Pancreas (tissue), 10 donors: ENCODE measurements around the gene HCRTR2. TPM values are rescaled to one million over a fixed set of nuclear protein-coding genes. Genes with fewer than 3 reads are reported as not detected.

Experiments
- ATAC-seq, 4 donors: fragments of 200-7000 bp; cut with Tn5 transposase; one replicate each; pipeline versions ENCODE4 v1.8.0 to v1.9.1; 2020; ENCODE audit warnings: mild to moderate bottlenecking in 4 of 4, moderate library complexity in 4 of 4
- DNase-seq, 6 donors: peaks; one replicate each; pipeline ENCODE4 v3.0.0-alpha.2; 2020
- FAIRE-seq: peaks from 2 replicates; lab custom pipeline; 2012; peaks lifted over from hg19 to GRCh38; lab: Jason Lieb, UNC
- H3K27ac ChIP-seq, 4 donors: fragments of 200-600 bp; sonication (generic); 1 replicate in 3 of 4; 2 replicates in 1 of 4; pipeline versions ENCODE4 v1.5.0 to v1.8.0; 2020
- H3K27me3 ChIP-seq, 4 donors: fragments of 200-600 bp; one replicate each; pipeline ENCODE4 v1.8.0; 2021
- H3K36me3 ChIP-seq, 3 donors: fragments of 200-600 bp; sonication (generic) in 1 of 3; one replicate each; pipeline versions ENCODE4 v1.5.0 to v1.8.0; 2020 to 2021
- H3K4me1 ChIP-seq, 3 donors: fragments of 200-600 bp; one replicate each; pipeline ENCODE4 v1.8.0; 2021
- H3K4me3 ChIP-seq, 4 donors: fragments of 200-600 bp; sonication (generic) in 2 of 4; one replicate each; pipeline versions ENCODE4 v1.5.0 to v1.8.0; 2020 to 2021
- H3K9me3 ChIP-seq, 4 donors: fragments of 200-600 bp; one replicate each; pipeline ENCODE4 v1.8.0; 2021
- WGBS, 2 donors: extraction: QIAGEN DNeasy Blood & Tissue Kit; methylation state at CpG; one replicate each; pipeline ENCODE4 v1.1.7; 2013; 5-methylcytosine and 5-hydroxymethylcytosine counted together
- intact Hi-C, 3 donors: fragments of 100-400 bp; cut with DNase I; formaldehyde crosslinking; loops; one replicate each; pipeline versions ENCODE4 v1.11.1 to v1.14.2; 2022
- polyA plus RNA-seq, 2 donors: library from polyadenylated mRNA; stranded (reverse); fragments of 200-250 nt; gene quantifications; one replicate each; pipeline ENCODE4 v1.2.3, GENCODE V29; 2013
- total RNA-seq, 6 donors: library from RNA; stranded (reverse); fragmentation: NEBNext Ultra II Directional in 4 of 6; extraction: Animal tissue kit (Norgen Biotek cat#: 25700) in 4 of 6; gene quantifications; one replicate each; pipeline versions ENCODE4 v1.2.1 to v1.2.4, GENCODE V29; 2021 to 2023
- TF ChIP-seq, protein P1 (sequence below), 4 donors: fragments of 200-600 bp; sonication (generic) in 3 of 4; IDR thresholded peaks; one replicate each; pipeline versions ENCODE4 v1.5.0 to v1.8.0; 2021; ENCODE audit warnings: antibody characterized with exemption in 4 of 4
- donor health status: healthy with polysubstance abuse.
- donor health status: DM: no; HTN: no; CAD: no; lungs with moderate emphysema.
- donor health status: DM: no; HTN: no; CAD: no.
- donor health status: control.
- donor health status: control.
- donor health status: Bipolar disorder and iron deficiency.
- donor health status: DM: yes; HTN: yes; CAD: no.
- donor health status: DM: no; HTN: no; CAD: no.
- donor health status: DM: no; HTN: no; CAD: no.
- donor health status: DM: yes; HTN: yes; CAD: no.

HCRTR2 gene
- total and polyA plus RNA-seq, 8 donors: not detected

- Histone ChIP-seq H3K27ac (no peak overlapping the region), H3K4me3 (no peak overlapping the region), H3K9me3 (no peaks in the 10 kb centered on the region), H3K36me3 (no peaks in the 10 kb centered on the region), H3K27me3 (peaks cover 0 to 6% (median 0%) of the 10 kb centered on the region in 4 donors), H3K4me1 (no peaks in the 10 kb centered on the region)
- WGBS, 2 donors: 52 to 55% methylated on average over 7 of the region's 7 CpGs
- intact Hi-C loops: no loop called here
- DNase-seq (no peak), ATAC-seq (no peak), FAIRE-seq (no peak)
- TF ChIP-seq, protein P1, sequence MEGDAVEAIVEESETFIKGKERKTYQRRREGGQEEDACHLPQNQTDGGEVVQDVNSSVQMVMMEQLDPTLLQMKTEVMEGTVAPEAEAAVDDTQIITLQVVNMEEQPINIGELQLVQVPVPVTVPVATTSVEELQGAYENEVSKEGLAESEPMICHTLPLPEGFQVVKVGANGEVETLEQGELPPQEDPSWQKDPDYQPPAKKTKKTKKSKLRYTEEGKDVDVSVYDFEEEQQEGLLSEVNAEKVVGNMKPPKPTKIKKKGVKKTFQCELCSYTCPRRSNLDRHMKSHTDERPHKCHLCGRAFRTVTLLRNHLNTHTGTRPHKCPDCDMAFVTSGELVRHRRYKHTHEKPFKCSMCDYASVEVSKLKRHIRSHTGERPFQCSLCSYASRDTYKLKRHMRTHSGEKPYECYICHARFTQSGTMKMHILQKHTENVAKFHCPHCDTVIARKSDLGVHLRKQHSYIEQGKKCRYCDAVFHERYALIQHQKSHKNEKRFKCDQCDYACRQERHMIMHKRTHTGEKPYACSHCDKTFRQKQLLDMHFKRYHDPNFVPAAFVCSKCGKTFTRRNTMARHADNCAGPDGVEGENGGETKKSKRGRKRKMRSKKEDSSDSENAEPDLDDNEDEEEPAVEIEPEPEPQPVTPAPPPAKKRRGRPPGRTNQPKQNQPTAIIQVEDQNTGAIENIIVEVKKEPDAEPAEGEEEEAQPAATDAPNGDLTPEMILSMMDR (IDR thresholded peaks at IDR 0.05): no peak
These were observed 7.8 kb downstream of the HCRTR2 start for GRCh38 chr6:55182016-55182650.

- TF ChIP-seq, protein P1 (IDR thresholded peaks at IDR 0.05): no peak
- ATAC-seq (no peak), DNase-seq (no peak), FAIRE-seq (no peak)
- no peaks in the 10 kb centered on the region for H3K4me1 ChIP-seq
- H3K4me3 ChIP-seq: no peak overlapping the region
- H3K36me3 ChIP-seq: no peaks in the 10 kb centered on the region
- intact Hi-C loops: no loop called here
- no peaks in the 10 kb centered on the region for H3K27me3 ChIP-seq
- WGBS, 2 donors: 54 to 70% methylated on average over 4 of the region's 4 CpGs
- no peaks in the 10 kb centered on the region for H3K9me3 ChIP-seq
- no peak overlapping the region for H3K27ac ChIP-seq
These were observed 10.6 kb downstream of the HCRTR2 start for GRCh38 chr6:55184782-55185530.

GRCh38 chr6:55198715-55199114 is 24.4 kb downstream of the HCRTR2 start:
- no peak for ATAC-seq
- H3K36me3 ChIP-seq: no peaks in the 10 kb centered on the region
- H3K4me3 ChIP-seq: no peak overlapping the region
- no peaks in the 10 kb centered on the region for H3K4me1 ChIP-seq
- intact Hi-C loops: no loop called here
- TF ChIP-seq, protein P1 (IDR thresholded peaks at IDR 0.05): no peak
- no peak for DNase-seq
- FAIRE-seq: no peak
- H3K9me3 ChIP-seq: no peaks in the 10 kb centered on the region
- H3K27me3 ChIP-seq: no peaks in the 10 kb centered on the region
- no peak overlapping the region for H3K27ac ChIP-seq

DNA sequence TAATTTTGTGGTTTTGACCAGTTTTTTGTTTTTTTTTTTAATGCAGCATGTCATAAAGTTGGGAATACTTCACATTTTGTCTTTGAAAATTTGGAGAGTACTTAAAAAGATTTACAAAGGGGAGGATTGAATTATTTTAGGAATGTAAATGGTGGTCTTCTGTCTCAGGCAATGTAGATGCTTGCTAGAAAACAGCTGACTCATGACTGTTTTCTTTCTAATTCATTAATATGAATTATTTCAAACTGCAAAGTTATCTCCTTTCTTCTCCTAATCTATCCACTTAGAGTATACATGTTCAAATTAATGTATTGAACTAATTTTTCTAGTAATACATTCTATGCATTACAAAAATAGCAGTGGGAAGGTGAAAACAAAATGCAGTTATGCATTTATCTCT is 24.9 kb downstream of the HCRTR2 start:
- no peak for FAIRE-seq
- no peaks in the 10 kb centered on the region for H3K27me3 ChIP-seq
- TF ChIP-seq, protein P1 (IDR thresholded peaks at IDR 0.05): no peak
- no peak overlapping the region for H3K4me3 ChIP-seq
- ATAC-seq: no peak
- no peak for DNase-seq
- intact Hi-C loops: no loop called here
- H3K4me1 ChIP-seq: no peaks in the 10 kb centered on the region
- H3K27ac ChIP-seq: no peak overlapping the region
- H3K36me3 ChIP-seq: no peaks in the 10 kb centered on the region
- no peaks in the 10 kb centered on the region for H3K9me3 ChIP-seq
